ENCODE data around the gene CPSF4L.

GRCh38 chr17:73274490-73274889, 12.8 kb upstream of the CPSF4L start:
- TF ChIP-seq EZH2 (IDR thresholded peaks at IDR 0.05; ENCODE audit: borderline replicate concordance, low read length) (no peak), CTCF (conservative IDR thresholded peaks at IDR 0.05 in 1 of 2, IDR thresholded peaks at IDR 0.05 in 1 of 2; ENCODE audit: extremely low read depth in 1 of 2, insufficient read depth in 1 of 2, low read depth in 1 of 2, low read length in 2 of 2) (no peak)

Data from mammary epithelial cell (primary cell).